GM23338 (cell line): ENCODE data around the gene MTA2.

Source experiments
- CREB1 ChIP-seq: fragments of 250-450 bp; sonication (Bioruptor Pico); IDR thresholded peaks from 2 replicates; pipeline ENCODE4 v1.5.0; 2020; ENCODE audit warnings: low read depth, mild to moderate bottlenecking, moderate library complexity
- REST ChIP-seq: IDR thresholded peaks from one replicate; pipeline ENCODE4 v1.6.1; 2018; ENCODE audit warnings: antibody characterized with exemption; ENCODE audit not compliant: unreplicated experiment
- ZNF331 ChIP-seq: fragments of 250-450 bp; sonication (Bioruptor Pico); IDR thresholded peaks from 2 replicates; pipeline ENCODE4 v1.5.0; 2020; ENCODE audit warnings: low read depth, mild to moderate bottlenecking, moderate library complexity
- TF ChIP-seq, protein P1 (sequence below), 2 experiments: fragments of 200-600 bp in 1 of 2; sonication (generic) in 1 of 2; conservative IDR thresholded peaks; 2 replicates each; pipeline versions ENCODE4 v1.5.1 to v1.6.1; 2016 to 2017; ENCODE audit warnings: antibody characterized with exemption in 2 of 2, low read depth in 2 of 2, mild to moderate bottlenecking in 2 of 2, moderate library complexity in 1 of 2

- no peak for TF ChIP-seq CREB1
- TF ChIP-seq REST, result no peak
- TF ChIP-seq, protein P1, sequence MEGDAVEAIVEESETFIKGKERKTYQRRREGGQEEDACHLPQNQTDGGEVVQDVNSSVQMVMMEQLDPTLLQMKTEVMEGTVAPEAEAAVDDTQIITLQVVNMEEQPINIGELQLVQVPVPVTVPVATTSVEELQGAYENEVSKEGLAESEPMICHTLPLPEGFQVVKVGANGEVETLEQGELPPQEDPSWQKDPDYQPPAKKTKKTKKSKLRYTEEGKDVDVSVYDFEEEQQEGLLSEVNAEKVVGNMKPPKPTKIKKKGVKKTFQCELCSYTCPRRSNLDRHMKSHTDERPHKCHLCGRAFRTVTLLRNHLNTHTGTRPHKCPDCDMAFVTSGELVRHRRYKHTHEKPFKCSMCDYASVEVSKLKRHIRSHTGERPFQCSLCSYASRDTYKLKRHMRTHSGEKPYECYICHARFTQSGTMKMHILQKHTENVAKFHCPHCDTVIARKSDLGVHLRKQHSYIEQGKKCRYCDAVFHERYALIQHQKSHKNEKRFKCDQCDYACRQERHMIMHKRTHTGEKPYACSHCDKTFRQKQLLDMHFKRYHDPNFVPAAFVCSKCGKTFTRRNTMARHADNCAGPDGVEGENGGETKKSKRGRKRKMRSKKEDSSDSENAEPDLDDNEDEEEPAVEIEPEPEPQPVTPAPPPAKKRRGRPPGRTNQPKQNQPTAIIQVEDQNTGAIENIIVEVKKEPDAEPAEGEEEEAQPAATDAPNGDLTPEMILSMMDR (conservative IDR thresholded peaks at IDR 0.05; ENCODE audit: low read depth in 2 of 2), result no peak
- no peak for TF ChIP-seq ZNF331 (CRISPR knock-in tag)
These were observed 23.1 kb downstream of the MTA2 start for GRCh38 chr11:62578541-62578940.
